ENCODE results near the gene MSH3. TPM values are rescaled to one million over a fixed set of nuclear protein-coding genes. Genes with fewer than 3 reads are reported as not detected.

The MSH3 gene
- total RNA-seq: 13.1 and 20.8 TPM in 2 replicates

GRCh38 chr5:80654391-80655230 is at the start of gene MSH3, which contains the start of gene DHFR:
Gene MSH3 (plus strand): TSS chr5:80654652. CDS start chr5:80654728, 76 bp downstream.
Gene DHFR (minus strand): TSS chr5:80654983. CDS start chr5:80654489, 494 bp downstream.

Small RNAs within 50 kb of the gene (small RNA-seq; reads per million reads assigned to genes)
- gene MTRNR2L2: not detected

Other genes starting within 250 kb of the MSH3 start
- 23.2 and 29.2 TPM in 2 replicates for gene ZFYVE16, start 246.6 kb upstream of the MSH3 start, total RNA-seq
- 1.6 and 3.3 TPM in 2 replicates for gene FAM151B, start 166.6 kb upstream of the MSH3 start, total RNA-seq
- gene ANKRD34B, start 84.4 kb upstream of the MSH3 start, total RNA-seq: not detected in 2 replicates
- gene DHFR, start 331 bp downstream of the MSH3 start, total RNA-seq: 16.0 and 30.1 TPM in 2 replicates

All from vein endothelial cell (primary cell).